HepG2 (cell line): ENCODE data around the gene TERC. TPM values are rescaled to one million over a fixed set of nuclear protein-coding genes. Genes with fewer than 3 reads are reported as not detected.
A peak's percentile ranks its signal among the peaks of the same experiment; 100 is the strongest.

Experiments
- DZIP1 ChIP-seq: sonication (generic); formaldehyde crosslinking; IDR thresholded peaks from 2 replicates; pipeline ENCODE4 v1.5.0; 2020; ENCODE audit warnings: mild to moderate bottlenecking, missing genetic modification reagents
- ELK4 ChIP-seq: sonication (generic); formaldehyde crosslinking; IDR thresholded peaks from 2 replicates; pipeline ENCODE4 v1.9.0; 2021; ENCODE audit warnings: missing genetic modification reagents, borderline replicate concordance
- HBP1 ChIP-seq: IDR thresholded peaks from 2 replicates; pipeline ENCODE4 v1.6.1; 2016; ENCODE audit warnings: low read depth, control low read depth
- KDM5B ChIP-seq: sonication (generic); formaldehyde crosslinking; IDR thresholded peaks from 2 replicates; pipeline ENCODE4 v1.4.0; 2020; ENCODE audit warnings: missing genetic modification reagents, mild to moderate bottlenecking, borderline replicate concordance
- NFKB2 ChIP-seq: sonication (generic); formaldehyde crosslinking; IDR thresholded peaks from 2 replicates; pipeline ENCODE4 v1.4.0; 2020; ENCODE audit warnings: missing genetic modification reagents, borderline replicate concordance
- NRL ChIP-seq: sonication (generic); formaldehyde crosslinking; IDR thresholded peaks from 2 replicates; pipeline ENCODE4 v1.5.0; 2020; ENCODE audit warnings: missing genetic modification reagents, mild to moderate bottlenecking, moderate library complexity, borderline replicate concordance
- RBFOX2 ChIP-seq: fragments of 200-400 bp; formaldehyde crosslinking; IDR thresholded peaks from 2 replicates; pipeline ENCODE4 v1.6.1; 2017; ENCODE audit warnings: low read depth, mild to moderate bottlenecking, low read length
- U2AF1 ChIP-seq: fragments of 200-400 bp; formaldehyde crosslinking; optimal IDR thresholded peaks from 2 replicates; pipeline ENCODE3; 2017; ENCODE audit warnings: mild to moderate bottlenecking, low read depth, low read length
- ZKSCAN5 ChIP-seq: sonication (generic); formaldehyde crosslinking; IDR thresholded peaks from 2 replicates; pipeline ENCODE4 v1.5.1; 2020; ENCODE audit warnings: mild to moderate bottlenecking, missing genetic modification reagents
- ZNF567 ChIP-seq: sonication (generic); formaldehyde crosslinking; IDR thresholded peaks from 2 replicates; pipeline ENCODE4 v1.8.1; 2023; ENCODE audit warnings: mild to moderate bottlenecking, missing genetic modification reagents, borderline replicate concordance
- ZNF598 ChIP-seq: sonication (generic); formaldehyde crosslinking; IDR thresholded peaks from 2 replicates; pipeline ENCODE4 v1.5.1; 2020; ENCODE audit warnings: mild to moderate bottlenecking, missing genetic modification reagents, borderline replicate concordance
- polyA plus RNA-seq, 8 experiments: library from polyadenylated mRNA; depleted of rRNA in 3 of 8; stranded (reverse) in 7 of 8; unstranded in 1 of 8; fragments of >200 nt; fragmentation: Illumina TruSeq in 4 of 8; extraction: Trizol in 4 of 8; gene quantifications; 2 replicates each; pipeline versions ENCODE4 v1.2.1 to v1.2.3, GENCODE V29; 2011 to 2016; ENCODE audit warnings: low read depth in 4 of 8, missing spikeins in 1 of 8, mixed read lengths in 1 of 8; ENCODE audit not compliant: insufficient read depth in 1 of 8
- total RNA-seq, 5 experiments: library from RNA; depleted of rRNA; stranded (reverse); fragments of >200 nt; fragmentation: Illumina TruSeq; extraction: Trizol; gene quantifications; 2 replicates each; pipeline ENCODE4 v1.2.3, GENCODE V29; 2016; ENCODE audit warnings: low read depth in 1 of 5
- TF ChIP-seq, protein P1 (sequence below): sonication (generic); formaldehyde crosslinking; IDR thresholded peaks from 2 replicates; pipeline ENCODE4 v1.5.1; 2020; ENCODE audit warnings: missing genetic modification reagents, mild to moderate bottlenecking, borderline replicate concordance
- TF ChIP-seq, protein P2 (sequence below): sonication (generic); formaldehyde crosslinking; IDR thresholded peaks from 2 replicates; pipeline ENCODE4 v1.4.0; 2020; ENCODE audit warnings: mild to moderate bottlenecking, missing genetic modification reagents
- TF ChIP-seq, protein P3 (sequence below): sonication (generic); formaldehyde crosslinking; IDR thresholded peaks from 2 replicates; pipeline ENCODE4 v1.4.0; 2020; ENCODE audit warnings: missing genetic modification reagents

TERC gene
- total and polyA plus RNA-seq, 2 of the 13 experiments (the other 11 are each of a cell fraction or from before 2014, with no cell fraction given) = 1.3 to 74.6 TPM

GRCh38 chr3:169764312-169764881 is 463 bp downstream of the TERC start (continued):
- TF ChIP-seq ELK4 (CRISPR knock-in tag) = no peak
- TF ChIP-seq RBFOX2 = peak; percentile 94; the same call in 1 of the 2 replicates
- TF ChIP-seq, protein P1, sequence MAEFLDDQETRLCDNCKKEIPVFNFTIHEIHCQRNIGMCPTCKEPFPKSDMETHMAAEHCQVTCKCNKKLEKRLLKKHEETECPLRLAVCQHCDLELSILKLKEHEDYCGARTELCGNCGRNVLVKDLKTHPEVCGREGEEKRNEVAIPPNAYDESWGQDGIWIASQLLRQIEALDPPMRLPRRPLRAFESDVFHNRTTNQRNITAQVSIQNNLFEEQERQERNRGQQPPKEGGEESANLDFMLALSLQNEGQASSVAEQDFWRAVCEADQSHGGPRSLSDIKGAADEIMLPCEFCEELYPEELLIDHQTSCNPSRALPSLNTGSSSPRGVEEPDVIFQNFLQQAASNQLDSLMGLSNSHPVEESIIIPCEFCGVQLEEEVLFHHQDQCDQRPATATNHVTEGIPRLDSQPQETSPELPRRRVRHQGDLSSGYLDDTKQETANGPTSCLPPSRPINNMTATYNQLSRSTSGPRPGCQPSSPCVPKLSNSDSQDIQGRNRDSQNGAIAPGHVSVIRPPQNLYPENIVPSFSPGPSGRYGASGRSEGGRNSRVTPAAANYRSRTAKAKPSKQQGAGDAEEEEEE (CRISPR knock-in tag) = no peak
- no peak for TF ChIP-seq ZNF567
- TF ChIP-seq NFKB2 (CRISPR knock-in tag) = peak; percentile 41; the same call in 1 of the 2 replicates
- TF ChIP-seq KDM5B (CRISPR knock-in tag) = peak; percentile 43; the same call in 1 of the 2 replicates
- TF ChIP-seq NRL = no peak; the same call in 1 of the 2 replicates
- TF ChIP-seq ZKSCAN5 (CRISPR knock-in tag) = no peak
- TF ChIP-seq HBP1 (CRISPR knock-in tag) = no peak
- 0 out of 2 replicates have a peak, but pooled peaks have one; percentile 47 for TF ChIP-seq ZNF598 (CRISPR knock-in tag)
- TF ChIP-seq, protein P2, sequence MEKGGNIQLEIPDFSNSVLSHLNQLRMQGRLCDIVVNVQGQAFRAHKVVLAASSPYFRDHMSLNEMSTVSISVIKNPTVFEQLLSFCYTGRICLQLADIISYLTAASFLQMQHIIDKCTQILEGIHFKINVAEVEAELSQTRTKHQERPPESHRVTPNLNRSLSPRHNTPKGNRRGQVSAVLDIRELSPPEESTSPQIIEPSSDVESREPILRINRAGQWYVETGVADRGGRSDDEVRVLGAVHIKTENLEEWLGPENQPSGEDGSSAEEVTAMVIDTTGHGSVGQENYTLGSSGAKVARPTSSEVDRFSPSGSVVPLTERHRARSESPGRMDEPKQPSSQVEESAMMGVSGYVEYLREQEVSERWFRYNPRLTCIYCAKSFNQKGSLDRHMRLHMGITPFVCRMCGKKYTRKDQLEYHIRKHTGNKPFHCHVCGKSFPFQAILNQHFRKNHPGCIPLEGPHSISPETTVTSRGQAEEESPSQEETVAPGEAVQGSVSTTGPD (CRISPR knock-in tag) = no peak
- TF ChIP-seq DZIP1 = 0 out of 2 replicates have a peak, but pooled peaks have one; percentile 60
- TF ChIP-seq, protein P3, sequence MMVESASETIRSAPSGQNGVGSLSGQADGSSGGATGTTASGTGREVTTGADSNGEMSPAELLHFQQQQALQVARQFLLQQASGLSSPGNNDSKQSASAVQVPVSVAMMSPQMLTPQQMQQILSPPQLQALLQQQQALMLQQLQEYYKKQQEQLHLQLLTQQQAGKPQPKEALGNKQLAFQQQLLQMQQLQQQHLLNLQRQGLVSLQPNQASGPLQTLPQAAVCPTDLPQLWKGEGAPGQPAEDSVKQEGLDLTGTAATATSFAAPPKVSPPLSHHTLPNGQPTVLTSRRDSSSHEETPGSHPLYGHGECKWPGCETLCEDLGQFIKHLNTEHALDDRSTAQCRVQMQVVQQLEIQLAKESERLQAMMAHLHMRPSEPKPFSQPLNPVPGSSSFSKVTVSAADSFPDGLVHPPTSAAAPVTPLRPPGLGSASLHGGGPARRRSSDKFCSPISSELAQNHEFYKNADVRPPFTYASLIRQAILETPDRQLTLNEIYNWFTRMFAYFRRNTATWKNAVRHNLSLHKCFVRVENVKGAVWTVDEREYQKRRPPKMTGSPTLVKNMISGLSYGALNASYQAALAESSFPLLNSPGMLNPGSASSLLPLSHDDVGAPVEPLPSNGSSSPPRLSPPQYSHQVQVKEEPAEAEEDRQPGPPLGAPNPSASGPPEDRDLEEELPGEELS (CRISPR knock-in tag) = no peak
- TF ChIP-seq U2AF1 = peak; percentile 84
